Suprapubic skin (tissue), 4 donors: ENCODE data around the gene MTIF2. TPM values are rescaled to one million over a fixed set of nuclear protein-coding genes. Genes with fewer than 3 reads are reported as not detected.
"Not testable (repeated sequence)": the region's sequence is repeated elsewhere in the genome, so short reads cannot be mapped to it uniquely, and the experiment has no call there.

ENCODE experiments used
- DNase-seq, 2 donors: peaks; one replicate each; pipeline ENCODE4 v3.0.0-alpha.2; 2019; ENCODE audit warnings: low spot score in 2 of 2
- H3K27ac ChIP-seq: fragments of 200-600 bp; sonication (generic); one replicate; pipeline ENCODE4 v1.5.1; 2019
- H3K27me3 ChIP-seq: fragments of 200-600 bp; sonication (generic); one replicate; pipeline ENCODE4 v1.5.1; 2019
- H3K36me3 ChIP-seq: fragments of 200-600 bp; sonication (generic); one replicate; pipeline ENCODE4 v1.5.1; 2019
- H3K4me1 ChIP-seq: fragments of 200-600 bp; sonication (generic); one replicate; pipeline ENCODE4 v1.5.1; 2019
- H3K4me3 ChIP-seq: fragments of 200-600 bp; sonication (generic); one replicate; pipeline ENCODE4 v1.5.1; 2019; ENCODE audit warnings: mild to moderate bottlenecking
- H3K9me3 ChIP-seq: fragments of 200-600 bp; sonication (generic); one replicate; pipeline ENCODE4 v1.5.1; 2019
- EP300 ChIP-seq: sonication (generic); formaldehyde crosslinking; IDR thresholded peaks from one replicate; pipeline ENCODE4 v1.6.1; 2017; ENCODE audit warnings: antibody characterized with exemption
- POLR2A ChIP-seq, 2 donors: fragments of 450-650 bp; IDR thresholded peaks; one replicate each; pipeline ENCODE4 v1.6.1; 2017; ENCODE audit warnings: antibody characterized with exemption in 2 of 2, mild to moderate bottlenecking in 2 of 2, moderate library complexity in 2 of 2
- POLR2AphosphoS5 ChIP-seq, 3 donors: sonication (generic); formaldehyde crosslinking; IDR thresholded peaks; one replicate each; pipeline ENCODE4 v1.6.1; 2017; ENCODE audit warnings: antibody characterized with exemption in 3 of 3
- WGBS: methylation state at CpG from one replicate; pipeline ENCODE4 v1.1.5; 2018; 5-methylcytosine and 5-hydroxymethylcytosine counted together
- total RNA-seq, 4 donors: library from RNA; depleted of rRNA; stranded (reverse); fragments of >200 nt; gene quantifications; one replicate each; pipeline ENCODE4 v1.1.0, GENCODE V29; 2016
- TF ChIP-seq, protein P1 (sequence below), 2 donors: fragments of 200-600 bp in 1 of 2; fragments of 450-650 bp in 1 of 2; sonication (generic) in 1 of 2; IDR thresholded peaks; one replicate each; pipeline ENCODE4 v1.5.1; 2016 to 2019; ENCODE audit warnings: antibody characterized with exemption in 2 of 2, mild to moderate bottlenecking in 1 of 2, moderate library complexity in 1 of 2

MTIF2 gene
- total RNA-seq, 4 donors from 2014 or later: 12.1 to 25.6 (median 17.6) TPM

DNA sequence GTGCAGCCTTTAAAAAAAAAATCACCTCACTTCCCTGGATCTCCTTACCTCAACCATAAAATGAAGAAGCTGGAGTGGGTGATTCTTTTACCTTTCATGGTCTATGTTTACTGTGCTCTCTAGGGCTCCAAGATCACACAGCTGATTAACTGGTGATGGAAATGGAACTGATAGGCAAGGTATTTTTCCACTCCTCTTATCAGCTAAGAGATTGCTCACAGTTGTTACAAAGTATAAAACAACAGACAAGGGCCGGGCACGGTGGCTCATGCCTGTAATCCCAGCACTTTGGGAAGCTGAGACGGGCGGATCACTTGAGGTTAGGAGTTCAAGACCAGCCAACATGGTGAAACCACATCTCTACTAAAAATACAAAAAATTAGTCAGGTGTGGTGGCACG lies 22.0 kb downstream of the MTIF2 start:
- Histone ChIP-seq H3K9me3 (no peaks in the 10 kb centered on the region), H3K4me3 (no peak overlapping the region), H3K27ac (no peak overlapping the region), H3K36me3 (peaks cover 70% of the 10 kb centered on the region), H3K4me1 (no peaks in the 10 kb centered on the region), H3K27me3 (no peaks in the 10 kb centered on the region)
- TF ChIP-seq, protein P1, sequence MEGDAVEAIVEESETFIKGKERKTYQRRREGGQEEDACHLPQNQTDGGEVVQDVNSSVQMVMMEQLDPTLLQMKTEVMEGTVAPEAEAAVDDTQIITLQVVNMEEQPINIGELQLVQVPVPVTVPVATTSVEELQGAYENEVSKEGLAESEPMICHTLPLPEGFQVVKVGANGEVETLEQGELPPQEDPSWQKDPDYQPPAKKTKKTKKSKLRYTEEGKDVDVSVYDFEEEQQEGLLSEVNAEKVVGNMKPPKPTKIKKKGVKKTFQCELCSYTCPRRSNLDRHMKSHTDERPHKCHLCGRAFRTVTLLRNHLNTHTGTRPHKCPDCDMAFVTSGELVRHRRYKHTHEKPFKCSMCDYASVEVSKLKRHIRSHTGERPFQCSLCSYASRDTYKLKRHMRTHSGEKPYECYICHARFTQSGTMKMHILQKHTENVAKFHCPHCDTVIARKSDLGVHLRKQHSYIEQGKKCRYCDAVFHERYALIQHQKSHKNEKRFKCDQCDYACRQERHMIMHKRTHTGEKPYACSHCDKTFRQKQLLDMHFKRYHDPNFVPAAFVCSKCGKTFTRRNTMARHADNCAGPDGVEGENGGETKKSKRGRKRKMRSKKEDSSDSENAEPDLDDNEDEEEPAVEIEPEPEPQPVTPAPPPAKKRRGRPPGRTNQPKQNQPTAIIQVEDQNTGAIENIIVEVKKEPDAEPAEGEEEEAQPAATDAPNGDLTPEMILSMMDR (IDR thresholded peaks at IDR 0.05): no peak
- no peak for TF ChIP-seq POLR2AphosphoS5 (IDR thresholded peaks at IDR 0.05)
- TF ChIP-seq EP300: no peak
- TF ChIP-seq POLR2A (IDR thresholded peaks at IDR 0.05): no peak
- WGBS: 93% methylated on average over 5 of the region's 5 CpGs
- DNase-seq: no peak

DNA sequence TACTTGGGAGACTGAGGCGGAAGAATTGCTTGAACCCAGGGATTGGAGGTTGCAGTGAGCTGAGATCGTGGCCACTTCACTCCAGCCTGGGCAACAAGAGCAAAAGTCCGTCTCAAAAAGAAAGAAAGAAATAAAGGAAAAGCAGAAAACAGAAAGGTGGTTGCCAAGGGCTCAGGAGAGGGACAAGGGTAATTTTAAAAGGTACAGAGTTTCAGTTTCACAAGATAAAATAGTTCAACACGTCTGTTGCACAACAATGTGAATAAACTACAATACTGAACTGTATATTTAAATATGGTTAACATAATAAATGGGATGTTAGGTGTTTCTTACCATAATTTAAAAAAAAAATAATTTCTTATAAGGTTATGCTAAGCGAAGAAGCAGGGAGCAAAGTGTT lies 23.6 kb downstream of the MTIF2 start:
- Histone ChIP-seq H3K4me1 (no peaks in the 10 kb centered on the region), H3K9me3 (no peaks in the 10 kb centered on the region), H3K27ac (no peak overlapping the region), H3K4me3 (no peak overlapping the region), H3K36me3 (peaks cover 72% of the 10 kb centered on the region), H3K27me3 (no peaks in the 10 kb centered on the region)
- TF ChIP-seq POLR2AphosphoS5 (IDR thresholded peaks at IDR 0.05) (no peak), EP300 (no peak), POLR2A (IDR thresholded peaks at IDR 0.05) (no peak)
- TF ChIP-seq, protein P1 (IDR thresholded peaks at IDR 0.05): no peak
- DNase-seq: no peak
- WGBS: 92% methylated on average over 5 of the region's 5 CpGs

DNA sequence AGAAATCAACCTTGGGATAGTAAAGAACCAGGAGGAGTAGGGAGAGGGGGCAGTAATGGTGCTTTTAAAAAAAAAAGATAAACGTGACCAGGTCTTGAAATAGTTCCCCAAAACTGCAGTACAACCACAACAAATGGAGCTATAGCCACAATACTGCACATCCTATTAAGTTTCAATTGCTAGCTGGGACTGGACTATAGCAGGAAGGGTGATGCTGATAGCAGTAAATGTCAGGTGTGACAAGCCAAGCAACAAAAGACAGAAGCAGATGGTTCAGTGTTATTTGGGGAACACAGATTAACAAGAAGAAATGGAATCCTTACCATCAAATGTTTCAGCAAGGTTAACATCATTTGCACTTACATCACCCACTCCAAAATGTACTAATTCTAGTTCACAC lies 26.4 kb downstream of the MTIF2 start:
- peaks cover 77% of the 10 kb centered on the region for H3K36me3 ChIP-seq
- DNase-seq: no peak
- WGBS: 61% methylated on average over 1 of the region's 1 CpG
- H3K9me3 ChIP-seq: no peaks in the 10 kb centered on the region
- no peak overlapping the region for H3K4me3 ChIP-seq
- no peak for TF ChIP-seq POLR2A (IDR thresholded peaks at IDR 0.05)
- TF ChIP-seq, protein P1 (IDR thresholded peaks at IDR 0.05): no peak
- TF ChIP-seq EP300: no peak
- TF ChIP-seq POLR2AphosphoS5 (IDR thresholded peaks at IDR 0.05): no peak
- H3K4me1 ChIP-seq: no peaks in the 10 kb centered on the region
- no peak overlapping the region for H3K27ac ChIP-seq
- H3K27me3 ChIP-seq: no peaks in the 10 kb centered on the region

DNA sequence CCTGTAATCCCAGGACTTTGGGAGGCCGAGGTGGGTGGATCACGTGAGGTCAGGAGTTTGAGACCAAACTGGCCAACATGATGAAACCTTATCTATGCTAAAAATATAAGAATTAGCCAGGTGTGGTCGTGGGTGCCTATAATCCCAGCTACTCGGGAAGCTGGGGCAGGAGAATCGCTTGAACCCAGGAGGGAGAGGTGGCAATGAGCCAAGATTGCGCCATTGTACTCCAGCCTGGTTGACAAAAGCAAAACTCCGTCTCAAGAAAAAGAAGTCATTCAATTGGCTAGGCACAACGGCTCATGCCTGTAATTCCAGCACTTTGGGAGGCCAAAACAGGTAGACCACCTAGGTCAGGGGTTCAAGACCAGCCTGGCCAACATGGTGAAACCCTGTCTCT lies 27.4 kb downstream of the MTIF2 start:
- not testable (repeated sequence) for H3K27me3 ChIP-seq, H3K27ac ChIP-seq, H3K4me1 ChIP-seq, H3K9me3 ChIP-seq, DNase-seq, H3K4me3 ChIP-seq
- 87% methylated on average over 8 of the region's 8 CpGs for WGBS
- peaks cover 72% of the 10 kb centered on the region for H3K36me3 ChIP-seq

DNA sequence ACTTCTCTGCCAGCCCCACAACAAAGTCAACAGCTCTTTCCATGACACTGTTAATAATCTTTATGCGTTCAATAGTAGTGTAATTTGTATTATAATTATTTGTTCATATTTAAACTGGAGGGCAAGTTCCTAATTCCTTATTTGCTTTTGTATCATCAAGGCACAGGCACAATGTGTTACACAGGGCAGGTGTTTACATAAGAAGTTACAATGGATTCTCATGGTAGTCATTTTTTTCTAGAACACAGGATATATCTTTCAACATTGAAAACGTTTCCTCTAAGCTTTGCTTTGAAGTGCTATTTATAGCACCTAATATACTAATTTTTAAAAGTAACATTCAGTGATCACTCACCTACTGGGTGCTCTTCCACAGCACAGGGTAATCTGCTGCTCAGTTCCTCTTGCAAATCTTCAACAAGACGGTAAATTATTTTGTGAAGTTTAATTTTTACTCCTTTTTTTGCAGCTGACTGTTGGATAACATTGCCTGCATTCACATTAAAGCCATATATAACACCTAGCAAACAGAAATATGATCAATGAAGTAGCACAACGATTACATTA lies 29.3 kb downstream of the MTIF2 start:
- Histone ChIP-seq H3K4me3 (no peak overlapping the region), H3K27ac (no peak overlapping the region), H3K36me3 (peaks cover 75% of the 10 kb centered on the region), H3K4me1 (peaks cover 6% of the 10 kb centered on the region), H3K27me3 (no peaks in the 10 kb centered on the region), H3K9me3 (no peaks in the 10 kb centered on the region)
- TF ChIP-seq, protein P1 (IDR thresholded peaks at IDR 0.05): no peak
- no peak for TF ChIP-seq POLR2AphosphoS5 (IDR thresholded peaks at IDR 0.05)
- TF ChIP-seq EP300: no peak
- no peak for TF ChIP-seq POLR2A (IDR thresholded peaks at IDR 0.05)
- DNase-seq: no peak
- 71% methylated on average over 4 of the region's 4 CpGs for WGBS

DNA sequence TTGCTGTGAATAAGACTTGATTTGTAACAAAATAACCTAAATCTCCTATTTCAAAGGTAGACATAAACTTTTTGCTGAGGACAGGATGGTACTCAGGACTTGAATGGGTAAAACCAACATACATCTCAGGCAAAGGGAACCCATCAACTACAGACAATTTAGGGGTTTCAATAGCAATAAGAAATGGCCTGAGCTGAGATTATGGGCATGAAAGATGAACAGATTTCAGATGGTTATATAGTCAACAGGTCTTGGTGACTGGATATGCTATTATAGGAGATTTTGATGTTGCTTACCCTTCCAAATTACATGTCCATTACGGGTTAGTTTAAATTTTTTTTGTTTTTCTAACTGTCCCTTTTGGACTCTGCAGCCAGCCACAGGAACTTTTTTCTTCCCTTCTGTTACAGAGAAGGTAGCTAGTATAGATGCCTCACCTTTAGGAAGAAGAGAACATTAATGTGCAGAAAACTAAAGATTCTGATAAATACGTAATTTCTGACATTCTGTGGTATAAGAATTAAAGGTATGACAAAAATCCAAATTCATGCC lies 32.0 kb downstream of the MTIF2 start:
- Histone ChIP-seq H3K27ac (no peak overlapping the region), H3K4me3 (no peak overlapping the region), H3K36me3 (peaks cover 68% of the 10 kb centered on the region), H3K4me1 (peaks cover 23% of the 10 kb centered on the region), H3K27me3 (no peaks in the 10 kb centered on the region), H3K9me3 (no peaks in the 10 kb centered on the region)
- DNase-seq: no peak
- TF ChIP-seq POLR2AphosphoS5 (IDR thresholded peaks at IDR 0.05) (no peak), EP300 (no peak), POLR2A (IDR thresholded peaks at IDR 0.05) (no peak)
- TF ChIP-seq, protein P1 (IDR thresholded peaks at IDR 0.05): no peak
- WGBS: 91% methylated on average over 2 of the region's 2 CpGs
